NCI-H146 treated with DMSO at 0.1 percent for 48 hours (cell line): ENCODE measurements around the gene DENND1A.
"Not testable (repeated sequence)": the region's sequence is repeated elsewhere in the genome, so short reads cannot be mapped to it uniquely, and the experiment has no call there.

Experiments
- DNase-seq: peaks from one replicate; lab custom pipeline; 2025; ENCODE audit not compliant: unreplicated experiment; lab: John Stamatoyannopoulos, UW

The DENND1A gene

GRCh38 chr9:123447934-123448646 lies 481.8 kb downstream of the DENND1A start:
- no peak for DNase-seq

- no peak for DNase-seq
Measured at GRCh38 chr9:123445981-123446610, 483.8 kb downstream of the DENND1A start.

- no peak for DNase-seq
Measured at GRCh38 chr9:123445116-123445515, 484.8 kb downstream of the DENND1A start.

GRCh38 chr9:123441769-123442168 lies 488.2 kb downstream of the DENND1A start:
- DNase-seq: no peak

GRCh38 chr9:123440256-123440655 lies 489.7 kb downstream of the DENND1A start:
- no peak for DNase-seq

DNA sequence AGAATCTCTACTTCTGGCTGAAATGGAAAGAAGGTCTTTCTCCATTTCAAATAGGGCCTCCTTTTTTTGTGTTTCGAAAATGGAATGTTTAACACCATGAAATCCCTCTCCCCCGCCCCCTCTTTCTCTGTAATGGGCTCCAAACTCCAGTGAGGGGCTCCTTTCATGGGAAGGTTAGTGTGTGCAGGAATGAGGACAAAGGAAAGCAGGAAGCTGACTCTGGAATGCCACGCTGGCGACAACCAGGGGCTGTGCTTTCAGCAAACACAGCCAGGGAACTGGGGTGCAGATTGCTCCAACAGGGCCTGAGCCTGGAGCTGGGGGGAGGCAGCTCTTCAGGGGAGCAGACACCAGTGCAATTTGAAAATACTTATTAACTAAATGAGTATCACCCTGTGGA lies 491.1 kb downstream of the DENND1A start:
- no peak for DNase-seq

DNA sequence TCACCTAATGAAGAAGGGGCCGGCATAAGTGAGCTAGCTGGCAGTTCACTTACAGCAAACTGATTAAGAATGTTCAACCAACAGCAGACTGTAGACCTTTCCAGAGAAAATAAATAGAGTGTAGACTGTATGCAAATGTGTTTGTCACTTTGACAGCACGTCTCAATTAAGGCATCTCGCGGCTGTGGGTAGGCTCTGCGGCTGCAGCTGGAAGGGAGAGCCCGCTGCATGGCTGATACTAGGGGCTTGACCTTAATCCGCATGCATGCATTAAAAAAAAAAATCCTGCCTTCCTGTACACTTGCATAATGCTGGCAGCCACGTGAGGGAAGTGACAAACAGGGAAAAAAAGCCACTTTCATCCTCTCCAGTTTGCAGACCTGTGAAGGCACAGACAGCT lies 491.6 kb downstream of the DENND1A start:
- no peak for DNase-seq

GRCh38 chr9:123437201-123437600 lies 492.7 kb downstream of the DENND1A start:
- no peak for DNase-seq

- no peak for DNase-seq
Measured at GRCh38 chr9:123435471-123435870, 494.5 kb downstream of the DENND1A start.

GRCh38 chr9:123434619-123435240 lies 495.2 kb downstream of the DENND1A start:
- no peak for DNase-seq

DNA sequence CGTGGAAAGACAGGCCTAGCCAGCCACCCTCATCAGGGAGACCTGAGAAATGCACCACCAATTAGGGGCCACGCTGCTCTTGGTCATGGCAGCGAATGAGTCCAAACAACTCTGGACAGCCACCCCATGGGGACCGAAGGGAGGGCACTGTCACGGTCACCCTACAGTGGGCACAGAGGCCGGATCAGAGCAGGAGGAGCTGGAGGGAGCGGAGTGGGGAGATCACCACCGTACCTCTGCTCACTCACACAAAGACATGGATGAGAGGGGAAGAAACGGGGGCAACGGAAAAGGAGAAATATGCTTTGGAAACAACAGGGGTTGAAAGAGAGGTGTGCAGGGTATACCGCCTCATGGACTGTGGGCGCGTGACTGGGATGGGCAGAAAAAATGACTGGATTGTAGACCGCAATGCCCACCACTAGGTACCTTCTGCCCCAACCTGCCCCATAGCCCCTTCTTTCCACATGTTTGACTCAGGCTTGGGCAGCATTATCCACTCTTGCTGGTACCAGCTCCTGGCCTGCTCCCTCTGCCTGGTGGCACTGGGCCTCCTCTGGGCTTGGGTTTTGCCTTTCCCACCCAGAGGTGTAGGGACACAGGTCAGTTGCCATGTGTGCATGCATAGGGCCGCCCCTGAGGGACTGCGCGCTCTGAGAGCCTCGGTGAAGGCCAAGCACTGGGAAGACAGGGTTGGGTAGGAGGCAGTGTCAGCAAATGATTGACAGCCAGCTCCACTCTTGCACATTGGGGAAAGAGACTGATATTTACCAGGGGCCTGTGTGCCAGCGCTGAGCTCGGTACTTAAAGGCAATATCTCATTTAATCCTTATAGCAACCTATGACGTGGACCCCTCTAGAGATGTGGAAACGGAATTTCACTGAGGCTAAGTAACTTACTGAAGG lies 497.3 kb downstream of the DENND1A start:
- DNase-seq: no peak

- DNase-seq: no peak
Measured at GRCh38 chr9:123431581-123431980, 498.3 kb downstream of the DENND1A start.

DNA sequence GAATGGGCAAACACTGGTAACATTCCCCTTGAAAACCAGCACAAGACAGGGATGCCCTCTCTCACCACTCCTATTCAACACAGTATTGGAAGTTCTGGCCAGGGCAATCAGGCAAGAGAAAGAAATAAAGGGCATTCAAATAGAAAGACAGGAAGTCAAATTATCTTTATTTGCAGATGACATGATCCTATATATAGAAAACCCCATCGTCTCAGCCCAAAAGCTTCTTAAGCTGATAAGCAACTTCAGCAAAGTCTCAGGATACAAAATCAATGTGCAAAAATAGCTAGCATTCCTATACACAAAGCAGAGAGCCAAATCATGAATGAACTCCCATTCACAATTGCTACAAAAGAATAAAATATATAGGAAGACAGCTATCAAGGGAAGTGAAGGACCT lies 501.5 kb downstream of the DENND1A start:
- DNase-seq: not testable (repeated sequence)

GRCh38 chr9:123426406-123426805 lies 503.5 kb downstream of the DENND1A start:
- no peak for DNase-seq

- no peak for DNase-seq
Measured at GRCh38 chr9:123425836-123426365, 504.0 kb downstream of the DENND1A start.

GRCh38 chr9:123425261-123425821 lies 504.6 kb downstream of the DENND1A start:
- DNase-seq: no peak

DNA sequence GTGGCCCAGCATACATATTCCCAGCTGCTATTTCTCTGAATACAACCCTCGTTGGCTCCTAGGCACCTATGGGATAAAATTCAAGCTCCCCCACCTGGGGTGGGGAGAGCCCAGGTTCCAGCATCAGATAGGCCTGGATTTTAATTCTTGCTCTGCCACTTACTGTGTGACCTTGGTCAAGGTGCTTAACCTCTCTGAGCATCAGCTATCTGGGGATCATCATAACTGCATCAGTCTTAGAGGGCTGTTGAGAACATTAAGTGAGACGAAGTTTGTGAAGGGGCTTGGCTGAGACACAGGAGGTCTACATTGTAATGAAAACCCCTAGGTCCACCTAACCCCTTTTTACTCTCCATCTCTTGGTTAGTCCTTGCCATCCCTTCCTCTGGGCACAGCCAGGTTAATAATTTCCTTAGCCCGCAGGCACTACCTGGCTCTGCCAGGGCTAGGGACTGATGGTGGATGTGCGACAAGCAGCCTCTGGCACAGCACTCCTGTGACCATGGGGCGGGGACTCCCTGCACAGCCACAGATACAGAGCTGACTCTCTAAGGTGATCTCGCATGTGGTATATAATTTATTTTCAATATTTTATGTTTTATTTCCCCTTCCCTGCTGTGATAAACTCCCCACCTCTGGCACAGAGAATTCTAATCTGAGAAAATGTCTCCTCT lies 505.2 kb downstream of the DENND1A start:
- no peak for DNase-seq

DNA sequence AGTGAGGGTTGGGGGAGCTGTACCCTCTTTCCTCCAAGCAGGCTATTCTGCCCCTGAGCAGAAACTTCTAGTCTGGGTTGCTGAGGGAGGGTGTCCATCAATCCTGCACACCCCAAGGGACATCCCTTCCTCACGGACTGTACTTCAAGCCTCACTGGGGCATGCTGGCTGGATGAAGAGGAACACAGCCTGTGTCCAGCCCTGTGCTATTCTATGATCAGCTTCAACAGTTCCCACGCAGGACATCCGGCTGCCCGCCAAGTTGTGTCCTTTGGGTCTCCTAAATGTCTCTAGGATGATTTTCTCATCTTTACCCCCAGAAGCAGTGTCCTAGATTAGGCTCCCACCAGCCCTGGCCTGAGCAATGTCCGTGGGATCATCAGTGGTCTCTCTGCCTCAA lies 505.8 kb downstream of the DENND1A start:
- no peak for DNase-seq

- DNase-seq: no peak
Measured at GRCh38 chr9:123423311-123423640, 506.6 kb downstream of the DENND1A start.

DNA sequence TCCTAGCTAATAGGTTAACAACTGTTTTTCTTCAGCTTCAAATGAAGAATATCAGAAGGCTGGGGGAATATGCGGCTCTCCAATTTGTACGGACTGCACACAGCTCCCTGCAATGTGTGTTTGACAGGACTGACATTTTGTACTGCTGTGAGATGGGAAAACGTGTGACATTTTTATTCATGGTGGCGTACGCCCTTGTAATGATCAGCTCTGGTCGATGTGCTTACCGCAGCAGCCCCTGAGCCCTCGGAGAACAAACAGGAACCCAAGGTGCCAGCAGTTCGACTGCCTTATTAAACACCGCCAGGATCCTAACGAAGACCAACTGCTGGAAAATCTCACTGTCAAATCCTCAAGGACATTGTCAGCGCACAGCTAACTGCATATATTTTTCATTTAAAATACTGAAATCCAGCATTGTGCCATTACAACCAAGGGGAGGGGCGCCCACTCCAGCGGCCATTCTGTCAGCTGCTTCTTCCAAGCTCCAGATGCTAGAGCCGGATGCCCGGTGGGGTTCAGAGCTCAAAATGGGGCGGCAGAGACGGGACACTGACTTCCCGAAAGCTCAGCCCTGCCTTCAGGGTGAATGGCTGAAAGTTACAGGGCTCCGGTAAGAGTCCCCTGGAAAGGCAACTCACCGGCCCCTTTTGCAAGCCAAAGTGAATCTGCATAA lies 507.2 kb downstream of the DENND1A start:
- DNase-seq: no peak
